AG04450 (cell line): ENCODE data around the gene FARP2. TPM values are rescaled to one million over a fixed set of nuclear protein-coding genes. Genes with fewer than 3 reads are reported as not detected.
"Not testable (repeated sequence)": the region's sequence is repeated elsewhere in the genome, so short reads cannot be mapped to it uniquely, and the experiment has no call there.

Experiments
- CTCF ChIA-PET: fragments of 300-600, 350-600 bp; formaldehyde crosslinking; extraction: SDS; loops from one replicate; lab custom pipeline; 2022; ENCODE audit warnings: antibody characterized with exemption, inconsistent platforms; lab: Charles Lee
- POLR2A ChIA-PET: fragments of 350-600 bp; formaldehyde crosslinking; extraction: SDS; loops from one replicate; lab custom pipeline; 2021; ENCODE audit warnings: antibody characterized with exemption, inconsistent platforms; lab: Yijun Ruan, JAX
- DNase-seq: peaks from one replicate; pipeline ENCODE4 v3.0.0-alpha.2; 2011; ENCODE audit warnings: low read depth, low spot score
- H3K27ac ChIP-seq: one replicate; pipeline ENCODE4 v1.5.1; 2012; ENCODE audit warnings: low read depth, low read length, control low read depth
- H3K27me3 ChIP-seq: one replicate; pipeline ENCODE4 v1.6.0; 2012; ENCODE audit warnings: low read length; ENCODE audit not compliant: control insufficient read depth, insufficient read depth
- H3K4me3 ChIP-seq: 2 replicates; pipeline ENCODE4 v1.5.1; 2011; ENCODE audit warnings: mild to moderate bottlenecking, low read depth, low read length, control low read depth
- H3K9me3 ChIP-seq: 2 replicates; pipeline ENCODE4 v1.5.1; 2012; ENCODE audit warnings: low read length; ENCODE audit not compliant: control insufficient read depth, insufficient read depth
- CTCF ChIP-seq: IDR thresholded peaks from 2 replicates; pipeline ENCODE4 v1.5.1; 2011; ENCODE audit warnings: low read depth, low read length, control low read depth, inconsistent platforms
- polyA plus RNA-seq: library from polyadenylated mRNA; depleted of rRNA; stranded (reverse); fragments of >200 nt; gene quantifications from 2 replicates; pipeline ENCODE4 v1.2.3, GENCODE V29; 2011

Gene FARP2
- polyA plus RNA-seq, 1 experiment: 25.4 TPM

DNA sequence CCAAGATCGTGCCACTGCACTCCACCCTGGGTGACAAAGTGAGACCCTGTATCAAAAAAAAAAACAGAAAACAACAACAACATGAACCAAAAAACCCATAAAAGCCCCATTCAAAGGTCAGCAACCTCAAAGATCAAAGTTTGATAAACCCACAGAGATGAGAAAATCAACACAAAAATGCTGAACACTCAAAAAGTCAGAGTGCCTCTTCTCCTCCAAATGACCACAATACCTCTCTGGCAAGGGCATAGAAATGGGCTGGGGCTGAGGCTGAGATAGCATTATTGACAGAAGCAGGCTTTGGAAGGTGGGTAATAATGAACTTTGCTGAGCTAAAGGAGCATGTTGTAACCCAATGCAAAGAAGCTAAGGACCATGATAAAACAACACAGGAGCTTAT is 66.3 kb downstream of the FARP2 start:
- Histone ChIP-seq H3K27ac (no peak overlapping the region), H3K4me3 (no peak overlapping the region), H3K27me3 (no peaks in the 10 kb centered on the region), H3K9me3 (no peaks in the 10 kb centered on the region; the same call in none of the 2 replicates)
- CTCF ChIA-PET: no interaction called here
- no peak for DNase-seq
- POLR2A ChIA-PET: no interaction called here
- TF ChIP-seq CTCF: no peak

- CTCF ChIA-PET: not testable (repeated sequence)
Observed at GRCh38 chr2:241423489-241423888, 67.4 kb downstream of the FARP2 start.

DNA sequence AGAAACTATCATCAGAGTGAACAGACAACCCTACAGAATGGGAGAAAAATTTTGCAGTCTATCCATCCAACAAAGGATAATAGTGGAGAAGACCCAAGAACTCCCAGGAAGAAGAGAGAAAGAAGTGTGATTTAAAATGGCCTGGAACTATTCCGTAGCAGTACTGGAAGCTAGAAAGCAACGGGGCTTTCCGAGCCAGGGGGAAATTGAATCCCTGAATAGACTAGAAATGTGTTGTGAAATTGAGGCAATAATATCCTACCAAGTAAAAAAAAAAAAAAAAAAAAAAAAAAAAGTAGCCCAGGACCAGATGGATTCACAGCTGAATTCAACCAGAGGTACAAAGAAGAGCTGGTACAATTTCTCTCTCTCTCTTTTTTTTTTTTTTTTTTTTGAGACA is 69.3 kb downstream of the FARP2 start:
- TF ChIP-seq CTCF: no peak
- Histone ChIP-seq H3K4me3 (no peak overlapping the region), H3K27me3 (no peaks in the 10 kb centered on the region), H3K9me3 (no peaks in the 10 kb centered on the region; the same call in 1 of the 2 replicates), H3K27ac (no peak overlapping the region)
- ChIA-PET CTCF (interaction anchor here (0.6 kb wide), 1 partner anchor 345 kb away, joined by 7 read pairs; no protein-coding TSS in a partner anchor), POLR2A (no interaction called here)
- DNase-seq: no peak

More at GRCh38 chr2:241423489-241423888, 67.4 kb downstream of the FARP2 start:
- H3K27me3 ChIP-seq, H3K4me3 ChIP-seq, H3K9me3 ChIP-seq, POLR2A ChIA-PET, DNase-seq, H3K27ac ChIP-seq: not testable (repeated sequence)

GRCh38 chr2:241430178-241430577 is 74.1 kb downstream of the FARP2 start:
- Histone ChIP-seq H3K27me3 (no peaks in the 10 kb centered on the region), H3K27ac (no peak overlapping the region), H3K4me3 (no peak overlapping the region), H3K9me3 (no peaks in the 10 kb centered on the region)
- POLR2A ChIA-PET: no interaction called here
- no peak for TF ChIP-seq CTCF
- CTCF ChIA-PET: no interaction called here
- DNase-seq: no peak

DNA sequence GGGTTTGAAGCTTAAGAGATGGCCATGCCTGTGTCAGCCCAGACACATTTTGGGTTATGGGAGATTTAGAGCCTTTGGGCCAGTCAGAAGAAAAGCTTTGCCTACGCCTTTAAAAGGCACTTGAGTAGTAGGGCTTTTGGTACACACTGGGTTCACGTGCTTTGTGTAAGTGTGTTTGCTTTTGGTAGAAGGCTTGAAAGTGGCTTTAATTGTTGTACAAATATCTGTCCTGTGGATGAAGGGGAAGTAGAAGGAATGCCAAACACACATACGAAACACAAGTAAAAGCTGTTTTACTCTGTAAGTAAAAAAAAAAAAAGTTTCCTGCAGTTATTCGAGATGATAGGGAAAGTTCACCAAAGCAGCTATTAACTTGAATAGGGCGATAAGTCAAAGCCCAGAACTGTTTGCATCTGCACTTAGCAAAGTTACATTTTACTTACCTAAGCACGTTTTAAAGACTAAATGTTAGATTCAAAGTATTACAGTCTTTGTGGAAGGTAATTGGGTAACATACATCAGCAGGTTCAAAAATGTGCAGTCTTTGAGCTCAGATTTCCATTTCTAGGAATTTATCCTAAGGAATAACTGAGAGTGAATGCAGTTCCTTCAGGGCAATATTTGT is 76.9 kb downstream of the FARP2 start:
- CTCF ChIA-PET: no interaction called here
- POLR2A ChIA-PET: no interaction called here
- no peak for DNase-seq

More for the DNA sequence above, 76.9 kb downstream of the FARP2 start:
- Histone ChIP-seq H3K27ac (no peak overlapping the region), H3K27me3 (no peaks in the 10 kb centered on the region), H3K4me3 (no peak overlapping the region), H3K9me3 (no peaks in the 10 kb centered on the region)
- TF ChIP-seq CTCF: no peak
